Fibroblast of the aortic adventitia (primary cell): ENCODE data around the gene UBE3B. TPM values are rescaled to one million over a fixed set of nuclear protein-coding genes. Genes with fewer than 3 reads are reported as not detected.

ENCODE experiments used
- DNase-seq: peaks from one replicate; pipeline ENCODE4 v3.0.0-alpha.2; 2010; ENCODE audit warnings: low read depth
- H3K4me3 ChIP-seq: 2 replicates; pipeline ENCODE4 v1.5.1; 2011; ENCODE audit warnings: low read depth, mild to moderate bottlenecking, control low read depth, low read length, moderate library complexity
- total RNA-seq: library from RNA; depleted of rRNA; stranded (reverse); fragments of >200 nt; gene quantifications from 2 replicates; pipeline ENCODE4 v1.2.3, GENCODE V29; 2012; ENCODE audit warnings: low replicate concordance
- TF ChIP-seq, protein P1 (sequence below): IDR thresholded peaks from 2 replicates; pipeline ENCODE4 v1.5.1; 2011; ENCODE audit warnings: mild to moderate bottlenecking, low read length, control low read depth, inconsistent platforms; ENCODE audit not compliant: insufficient read depth

Gene UBE3B
- total RNA-seq, 1 donor, result 43.0 TPM

DNA sequence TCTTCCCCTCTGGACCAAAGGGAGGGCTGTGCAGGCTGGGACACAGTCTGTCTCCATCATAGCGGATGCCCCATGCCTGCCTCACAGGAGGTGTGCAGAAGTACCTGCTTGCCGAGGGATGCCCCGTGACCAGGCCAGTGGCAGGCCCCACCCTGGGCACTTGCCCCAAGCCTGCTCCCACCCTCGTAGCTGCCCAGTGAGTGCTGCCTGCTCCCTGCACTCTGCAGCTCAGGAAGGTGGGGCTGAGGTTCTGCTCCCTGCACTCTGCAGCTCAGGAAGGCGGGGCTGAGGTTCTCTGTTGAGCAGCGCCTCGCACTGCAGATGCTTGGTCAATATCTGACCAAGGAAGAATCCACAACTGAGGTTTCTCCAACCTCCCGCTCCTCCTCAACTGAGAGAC, 89.0 kb downstream of the UBE3B start:
- H3K4me3 ChIP-seq, result no peak overlapping the region
- TF ChIP-seq, protein P1, sequence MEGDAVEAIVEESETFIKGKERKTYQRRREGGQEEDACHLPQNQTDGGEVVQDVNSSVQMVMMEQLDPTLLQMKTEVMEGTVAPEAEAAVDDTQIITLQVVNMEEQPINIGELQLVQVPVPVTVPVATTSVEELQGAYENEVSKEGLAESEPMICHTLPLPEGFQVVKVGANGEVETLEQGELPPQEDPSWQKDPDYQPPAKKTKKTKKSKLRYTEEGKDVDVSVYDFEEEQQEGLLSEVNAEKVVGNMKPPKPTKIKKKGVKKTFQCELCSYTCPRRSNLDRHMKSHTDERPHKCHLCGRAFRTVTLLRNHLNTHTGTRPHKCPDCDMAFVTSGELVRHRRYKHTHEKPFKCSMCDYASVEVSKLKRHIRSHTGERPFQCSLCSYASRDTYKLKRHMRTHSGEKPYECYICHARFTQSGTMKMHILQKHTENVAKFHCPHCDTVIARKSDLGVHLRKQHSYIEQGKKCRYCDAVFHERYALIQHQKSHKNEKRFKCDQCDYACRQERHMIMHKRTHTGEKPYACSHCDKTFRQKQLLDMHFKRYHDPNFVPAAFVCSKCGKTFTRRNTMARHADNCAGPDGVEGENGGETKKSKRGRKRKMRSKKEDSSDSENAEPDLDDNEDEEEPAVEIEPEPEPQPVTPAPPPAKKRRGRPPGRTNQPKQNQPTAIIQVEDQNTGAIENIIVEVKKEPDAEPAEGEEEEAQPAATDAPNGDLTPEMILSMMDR, result no peak
- no peak for DNase-seq

DNA sequence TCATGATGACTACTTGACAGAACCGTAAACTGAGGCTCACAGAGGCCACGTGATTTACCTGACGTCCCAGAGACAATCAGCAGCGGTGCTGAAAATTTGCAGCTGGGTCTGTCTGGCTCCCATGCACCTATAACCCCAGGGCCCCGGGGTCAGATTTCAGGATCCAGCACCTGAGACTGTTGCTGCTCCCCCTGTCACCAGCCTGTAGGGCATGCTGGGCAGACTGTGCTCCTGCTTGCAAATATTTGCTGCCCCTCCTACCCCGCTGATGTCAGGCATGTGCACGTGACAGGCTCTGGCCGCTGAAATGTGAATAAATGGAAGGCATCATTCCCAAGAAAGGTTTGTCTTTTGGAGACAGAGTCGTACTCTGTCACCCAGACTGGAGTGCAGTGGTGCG, 89.9 kb downstream of the UBE3B start:
- H3K4me3 ChIP-seq, result no peak overlapping the region
- DNase-seq, result no peak
- TF ChIP-seq, protein P1, result no peak

DNA sequence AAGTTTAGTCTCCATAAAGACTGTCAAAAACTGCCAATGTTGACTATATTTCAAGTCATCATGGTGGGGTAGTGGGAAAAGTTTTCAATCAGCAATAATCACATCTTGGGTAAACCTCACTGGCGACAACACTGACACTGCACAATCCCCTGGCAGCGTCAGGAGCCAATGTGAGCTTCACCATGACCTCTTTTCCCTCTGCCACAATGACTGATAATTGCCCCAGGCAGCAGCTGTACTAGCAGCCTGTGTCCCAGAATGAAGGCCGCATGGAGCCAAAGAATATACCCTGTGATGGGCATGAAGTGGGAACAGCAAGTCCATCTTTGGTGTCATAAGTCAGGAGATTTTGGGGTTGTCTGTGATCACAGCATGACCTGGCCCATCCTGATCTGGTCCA, 90.5 kb downstream of the UBE3B start:
- no peak overlapping the region for H3K4me3 ChIP-seq
- TF ChIP-seq, protein P1, result no peak
- no peak for DNase-seq

DNA sequence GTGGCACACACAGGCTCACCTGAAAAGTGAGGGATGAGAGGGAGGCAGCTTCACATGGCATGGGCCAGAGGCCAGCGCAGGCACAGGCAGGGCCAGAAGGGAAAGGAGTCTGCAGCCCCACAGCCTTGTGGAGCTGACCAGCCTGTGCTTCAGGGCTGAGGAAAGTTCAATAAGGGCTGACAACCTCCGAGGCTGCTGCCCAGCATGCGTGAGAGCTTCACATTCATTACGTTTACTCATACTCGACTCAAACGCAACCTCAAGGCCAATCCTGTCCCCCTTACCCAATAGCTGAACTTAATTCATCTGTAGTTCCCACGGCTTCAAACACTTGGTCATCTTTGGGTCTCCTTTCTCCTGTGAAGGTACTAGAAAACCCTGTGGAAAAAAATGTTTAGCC, 91.1 kb downstream of the UBE3B start:
- TF ChIP-seq, protein P1, result no peak
- DNase-seq, result no peak

DNA sequence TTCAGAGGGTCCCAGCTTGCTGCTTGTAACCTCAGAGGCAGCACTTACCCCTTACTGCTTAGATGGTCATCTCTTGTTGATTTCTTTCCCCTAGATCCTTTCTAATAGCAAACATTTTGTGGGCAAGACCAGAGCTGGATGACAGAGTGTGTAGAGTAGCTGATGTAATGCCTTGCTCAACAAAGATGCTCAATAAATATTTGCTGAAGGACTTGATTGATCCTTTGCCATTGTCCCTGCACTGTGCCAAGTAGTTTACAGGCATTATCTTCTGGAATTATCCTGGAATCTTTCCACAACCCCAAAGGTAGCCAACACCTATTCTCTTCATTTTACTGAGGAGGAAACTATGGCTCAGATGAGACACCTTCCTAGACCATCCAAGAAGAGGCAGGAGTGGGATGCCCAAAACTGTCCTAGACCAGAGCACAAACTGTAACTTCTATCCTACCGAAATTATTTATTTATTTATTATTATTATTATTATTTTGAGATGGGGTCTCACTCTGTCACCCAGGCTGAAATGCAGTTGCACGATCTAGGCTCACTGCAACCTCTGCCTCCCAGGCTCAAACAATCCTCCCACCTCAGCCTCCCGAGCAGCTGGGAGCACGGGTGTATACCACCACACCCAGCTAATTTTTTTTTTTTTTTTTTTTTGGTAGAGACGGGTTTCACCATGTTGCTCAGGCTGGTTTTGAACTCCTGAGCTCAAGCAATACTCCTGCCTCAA, 94.5 kb downstream of the UBE3B start:
- DNase-seq, result no peak
- H3K4me3 ChIP-seq, result peak overlapping the region; percentile 92

More for the DNA sequence above, 91.1 kb downstream of the UBE3B start:
- H3K4me3 ChIP-seq, result no peak overlapping the region

DNA sequence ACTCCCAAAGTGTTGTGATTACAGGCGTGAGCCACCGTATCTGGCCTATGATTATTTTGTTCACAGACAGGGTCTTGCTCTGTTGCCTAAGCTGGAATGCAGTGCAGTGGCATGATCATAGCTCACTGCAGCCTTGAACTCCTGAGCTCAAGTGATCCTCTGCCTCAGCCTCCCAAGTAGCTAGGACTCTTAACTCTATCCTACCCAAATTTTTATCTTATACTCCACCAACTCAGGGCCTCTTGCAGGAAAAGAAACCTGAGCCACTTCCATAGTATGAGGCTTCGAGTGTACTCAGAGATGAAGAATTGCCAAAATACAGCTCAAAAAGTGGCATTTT, 95.0 kb downstream of the UBE3B start:
- TF ChIP-seq, protein P1, result no peak
- no peak for DNase-seq
- peak overlapping the region; percentile 92 for H3K4me3 ChIP-seq

More for the DNA sequence above, 94.5 kb downstream of the UBE3B start:
- TF ChIP-seq, protein P1, result no peak
